SK-N-SH treated with all-trans-retinoic acid at 6 μM for 48 hours (cell line): ENCODE data around the gene SIAH2.

Experiments used
- ATAC-seq: fragments of 200-7000 bp; cut with Tn5 transposase; 3 replicates; pipeline ENCODE4 v1.9.1; 2020; ENCODE audit warnings: mild to moderate bottlenecking, moderate library complexity
- ARNTL ChIP-seq: fragments of 450-650 bp; formaldehyde crosslinking; IDR thresholded peaks from 2 replicates; pipeline ENCODE4 v1.5.0; 2020; ENCODE audit warnings: low read depth, mild to moderate bottlenecking, moderate library complexity, borderline replicate concordance
- BACH2 ChIP-seq: fragments of 250-450 bp; sonication (Bioruptor Pico); IDR thresholded peaks from 2 replicates; pipeline ENCODE4 v1.9.0; 2021; ENCODE audit warnings: mild to moderate bottlenecking, borderline replicate concordance
- CSDC2 ChIP-seq: fragments of 250-450 bp; sonication (Bioruptor Pico); IDR thresholded peaks from 2 replicates; pipeline ENCODE4 v1.5.0; 2020; ENCODE audit warnings: mild to moderate bottlenecking, moderate library complexity
- ESRRG ChIP-seq: fragments of 250-450 bp; sonication (Bioruptor Pico); IDR thresholded peaks from 2 replicates; pipeline ENCODE4 v1.6.1; 2021; ENCODE audit warnings: mild to moderate bottlenecking
- GLIS3 ChIP-seq: fragments of 250-450 bp; sonication (Bioruptor Pico); IDR thresholded peaks from 2 replicates; pipeline ENCODE4 v1.5.0; 2020; ENCODE audit warnings: mild to moderate bottlenecking, moderate library complexity
- ISL1 ChIP-seq: fragments of 250-450 bp; sonication (Bioruptor Pico); IDR thresholded peaks from 2 replicates; pipeline ENCODE4 v2.1.2; 2022; ENCODE audit warnings: mild to moderate bottlenecking, moderate library complexity
- OSR1 ChIP-seq: fragments of 250-450 bp; sonication (Bioruptor Pico); IDR thresholded peaks from 2 replicates; pipeline ENCODE4 v1.8.0; 2022; ENCODE audit warnings: moderate library complexity, mild to moderate bottlenecking, inconsistent platforms
- PPARA ChIP-seq: fragments of 250-450 bp; sonication (Bioruptor Pico); IDR thresholded peaks from 2 replicates; pipeline ENCODE4 v1.5.0; 2020; ENCODE audit warnings: mild to moderate bottlenecking, borderline replicate concordance
- RARB ChIP-seq: fragments of 250-450 bp; sonication (Bioruptor Pico); IDR thresholded peaks from 2 replicates; pipeline ENCODE4 v1.8.0; 2021; ENCODE audit warnings: mild to moderate bottlenecking, moderate library complexity
- SNAI2 ChIP-seq: fragments of 250-450 bp; sonication (Bioruptor Pico); IDR thresholded peaks from 2 replicates; pipeline ENCODE4 v1.5.0; 2020; ENCODE audit warnings: mild to moderate bottlenecking, moderate library complexity
- TOX ChIP-seq: fragments of 250-450 bp; sonication (Bioruptor Pico); IDR thresholded peaks from 2 replicates; pipeline ENCODE4 v1.8.0; 2021; ENCODE audit warnings: mild to moderate bottlenecking, moderate library complexity, borderline replicate concordance
- TSHZ2 ChIP-seq: fragments of 250-450 bp; sonication (Bioruptor Pico); IDR thresholded peaks from 2 replicates; pipeline ENCODE4 v1.5.0; 2020; ENCODE audit warnings: mild to moderate bottlenecking, moderate library complexity
- ZC3H10 ChIP-seq: fragments of 250-450 bp; sonication (Bioruptor Pico); IDR thresholded peaks from 2 replicates; pipeline ENCODE4 v1.5.1; 2021; ENCODE audit warnings: mild to moderate bottlenecking, moderate library complexity
- ZFP3 ChIP-seq: fragments of 250-450 bp; sonication (Bioruptor Pico); IDR thresholded peaks from 2 replicates; pipeline ENCODE4 v1.5.0; 2020; ENCODE audit warnings: mild to moderate bottlenecking, moderate library complexity
- ZFP30 ChIP-seq: fragments of 450-650 bp; formaldehyde crosslinking; IDR thresholded peaks from 2 replicates; pipeline ENCODE4 v1.5.0; 2022; ENCODE audit warnings: mild to moderate bottlenecking, moderate library complexity
- ZNF565 ChIP-seq: fragments of 450-650 bp; formaldehyde crosslinking; conservative IDR thresholded peaks from 2 replicates; pipeline ENCODE4 v1.5.0; 2020; ENCODE audit warnings: low read depth, mild to moderate bottlenecking, moderate library complexity
- ZNF70 ChIP-seq: fragments of 450-650 bp; formaldehyde crosslinking; IDR thresholded peaks from 2 replicates; pipeline ENCODE4 v1.5.0; 2020; ENCODE audit warnings: mild to moderate bottlenecking, moderate library complexity
- ZNF8 ChIP-seq: fragments of 450-650 bp; formaldehyde crosslinking; IDR thresholded peaks from 2 replicates; pipeline ENCODE4 v1.5.0; 2020; ENCODE audit warnings: mild to moderate bottlenecking, moderate library complexity
- TF ChIP-seq, protein P1 (sequence below): fragments of 250-450 bp; sonication (Bioruptor Pico); IDR thresholded peaks from 2 replicates; pipeline ENCODE4 v1.5.1; 2020; ENCODE audit warnings: low read depth, mild to moderate bottlenecking, moderate library complexity
- TF ChIP-seq, protein P2 (sequence below): fragments of 250-450 bp; sonication (Bioruptor Pico); IDR thresholded peaks from 2 replicates; pipeline ENCODE4 v1.8.0; 2020; ENCODE audit warnings: mild to moderate bottlenecking, moderate library complexity, borderline replicate concordance
- TF ChIP-seq, protein P3 (sequence below): fragments of 250-450 bp; sonication (Bioruptor Pico); IDR thresholded peaks from 2 replicates; pipeline ENCODE4 v1.8.0; 2021; ENCODE audit warnings: low read depth, mild to moderate bottlenecking, moderate library complexity, borderline replicate concordance
- TF ChIP-seq, protein P4 (sequence below): fragments of 250-450 bp; sonication (Bioruptor Pico); IDR thresholded peaks from 2 replicates; pipeline ENCODE4 v1.5.1; 2021; ENCODE audit warnings: mild to moderate bottlenecking, moderate library complexity

Gene SIAH2

GRCh38 chr3:150754896-150755295 lies 8.1 kb downstream of the SIAH2 start:
- ATAC-seq = no peak
- TF ChIP-seq TSHZ2 = no peak
- no peak for TF ChIP-seq ESRRG (CRISPR knock-in tag)
- TF ChIP-seq TOX = no peak
- TF ChIP-seq ARNTL = no peak
- no peak for TF ChIP-seq ISL1 (CRISPR knock-in tag)

- no peak for ATAC-seq
- TF ChIP-seq ARNTL (no peak), RARB (CRISPR knock-in tag) (no peak), ZNF8 (no peak), OSR1 (CRISPR knock-in tag) (no peak), ZNF565 (CRISPR knock-in tag) (no peak), CSDC2 (no peak), BACH2 (no peak), TOX (no peak), ISL1 (CRISPR knock-in tag) (no peak), TSHZ2 (no peak), PPARA (CRISPR knock-in tag) (no peak), ZC3H10 (CRISPR knock-in tag) (no peak), ZNF70 (no peak), ZFP30 (CRISPR knock-in tag) (no peak), SNAI2 (CRISPR knock-in tag) (no peak), GLIS3 (CRISPR knock-in tag) (no peak), ESRRG (CRISPR knock-in tag) (no peak)
- TF ChIP-seq, protein P1, sequence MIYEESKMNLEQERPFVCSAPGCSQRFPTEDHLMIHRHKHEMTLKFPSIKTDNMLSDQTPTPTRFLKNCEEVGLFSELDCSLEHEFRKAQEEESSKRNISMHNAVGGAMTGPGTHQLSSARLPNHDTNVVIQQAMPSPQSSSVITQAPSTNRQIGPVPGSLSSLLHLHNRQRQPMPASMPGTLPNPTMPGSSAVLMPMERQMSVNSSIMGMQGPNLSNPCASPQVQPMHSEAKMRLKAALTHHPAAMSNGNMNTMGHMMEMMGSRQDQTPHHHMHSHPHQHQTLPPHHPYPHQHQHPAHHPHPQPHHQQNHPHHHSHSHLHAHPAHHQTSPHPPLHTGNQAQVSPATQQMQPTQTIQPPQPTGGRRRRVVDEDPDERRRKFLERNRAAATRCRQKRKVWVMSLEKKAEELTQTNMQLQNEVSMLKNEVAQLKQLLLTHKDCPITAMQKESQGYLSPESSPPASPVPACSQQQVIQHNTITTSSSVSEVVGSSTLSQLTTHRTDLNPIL (CRISPR knock-in tag) = no peak
- TF ChIP-seq, protein P2, sequence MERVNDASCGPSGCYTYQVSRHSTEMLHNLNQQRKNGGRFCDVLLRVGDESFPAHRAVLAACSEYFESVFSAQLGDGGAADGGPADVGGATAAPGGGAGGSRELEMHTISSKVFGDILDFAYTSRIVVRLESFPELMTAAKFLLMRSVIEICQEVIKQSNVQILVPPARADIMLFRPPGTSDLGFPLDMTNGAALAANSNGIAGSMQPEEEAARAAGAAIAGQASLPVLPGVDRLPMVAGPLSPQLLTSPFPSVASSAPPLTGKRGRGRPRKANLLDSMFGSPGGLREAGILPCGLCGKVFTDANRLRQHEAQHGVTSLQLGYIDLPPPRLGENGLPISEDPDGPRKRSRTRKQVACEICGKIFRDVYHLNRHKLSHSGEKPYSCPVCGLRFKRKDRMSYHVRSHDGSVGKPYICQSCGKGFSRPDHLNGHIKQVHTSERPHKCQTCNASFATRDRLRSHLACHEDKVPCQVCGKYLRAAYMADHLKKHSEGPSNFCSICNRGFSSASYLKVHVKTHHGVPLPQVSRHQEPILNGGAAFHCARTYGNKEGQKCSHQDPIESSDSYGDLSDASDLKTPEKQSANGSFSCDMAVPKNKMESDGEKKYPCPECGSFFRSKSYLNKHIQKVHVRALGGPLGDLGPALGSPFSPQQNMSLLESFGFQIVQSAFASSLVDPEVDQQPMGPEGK = no peak
- TF ChIP-seq, protein P3, sequence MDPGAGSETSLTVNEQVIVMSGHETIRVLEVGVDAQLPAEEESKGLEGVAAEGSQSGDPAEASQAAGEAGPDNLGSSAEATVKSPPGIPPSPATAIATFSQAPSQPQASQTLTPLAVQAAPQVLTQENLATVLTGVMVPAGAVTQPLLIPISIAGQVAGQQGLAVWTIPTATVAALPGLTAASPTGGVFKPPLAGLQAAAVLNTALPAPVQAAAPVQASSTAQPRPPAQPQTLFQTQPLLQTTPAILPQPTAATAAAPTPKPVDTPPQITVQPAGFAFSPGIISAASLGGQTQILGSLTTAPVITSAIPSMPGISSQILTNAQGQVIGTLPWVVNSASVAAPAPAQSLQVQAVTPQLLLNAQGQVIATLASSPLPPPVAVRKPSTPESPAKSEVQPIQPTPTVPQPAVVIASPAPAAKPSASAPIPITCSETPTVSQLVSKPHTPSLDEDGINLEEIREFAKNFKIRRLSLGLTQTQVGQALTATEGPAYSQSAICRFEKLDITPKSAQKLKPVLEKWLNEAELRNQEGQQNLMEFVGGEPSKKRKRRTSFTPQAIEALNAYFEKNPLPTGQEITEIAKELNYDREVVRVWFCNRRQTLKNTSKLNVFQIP (CRISPR knock-in tag) = no peak
These were observed 11.1 kb downstream of the SIAH2 start for GRCh38 chr3:150751781-150752263.

DNA sequence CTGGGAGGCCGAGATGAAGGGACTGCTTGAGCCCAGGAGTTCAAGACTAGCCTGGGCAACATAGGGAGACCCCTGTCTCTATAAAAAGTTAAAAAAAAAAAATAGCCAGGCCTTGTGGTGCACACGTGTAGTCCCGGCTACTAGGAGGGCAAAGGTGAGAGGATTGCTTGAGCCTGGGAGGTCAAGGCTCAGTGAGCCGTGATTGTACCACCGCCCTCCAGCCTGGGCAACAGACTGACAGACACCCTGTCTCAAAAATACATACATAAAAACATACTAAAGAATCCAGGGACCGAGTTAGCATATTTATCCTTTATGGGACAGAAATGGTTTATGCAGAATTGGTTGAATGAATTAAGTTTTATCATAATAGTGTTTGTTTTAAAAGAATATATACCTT lies 13.7 kb downstream of the SIAH2 start:
- no peak for ATAC-seq
- TF ChIP-seq ZNF565 (CRISPR knock-in tag) = no peak
- TF ChIP-seq, protein P2 = no peak
- TF ChIP-seq BACH2 = no peak
- no peak for TF ChIP-seq SNAI2 (CRISPR knock-in tag)
- TF ChIP-seq, protein P3 (CRISPR knock-in tag) = no peak
- no peak for TF ChIP-seq ZNF70
- no peak for TF ChIP-seq ARNTL
- TF ChIP-seq, protein P4, sequence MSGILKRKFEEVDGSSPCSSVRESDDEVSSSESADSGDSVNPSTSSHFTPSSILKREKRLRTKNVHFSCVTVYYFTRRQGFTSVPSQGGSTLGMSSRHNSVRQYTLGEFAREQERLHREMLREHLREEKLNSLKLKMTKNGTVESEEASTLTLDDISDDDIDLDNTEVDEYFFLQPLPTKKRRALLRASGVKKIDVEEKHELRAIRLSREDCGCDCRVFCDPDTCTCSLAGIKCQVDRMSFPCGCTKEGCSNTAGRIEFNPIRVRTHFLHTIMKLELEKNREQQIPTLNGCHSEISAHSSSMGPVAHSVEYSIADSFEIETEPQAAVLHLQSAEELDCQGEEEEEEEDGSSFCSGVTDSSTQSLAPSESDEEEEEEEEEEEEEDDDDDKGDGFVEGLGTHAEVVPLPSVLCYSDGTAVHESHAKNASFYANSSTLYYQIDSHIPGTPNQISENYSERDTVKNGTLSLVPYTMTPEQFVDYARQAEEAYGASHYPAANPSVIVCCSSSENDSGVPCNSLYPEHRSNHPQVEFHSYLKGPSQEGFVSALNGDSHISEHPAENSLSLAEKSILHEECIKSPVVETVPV (CRISPR knock-in tag) = no peak
- TF ChIP-seq PPARA (CRISPR knock-in tag) = no peak
- TF ChIP-seq OSR1 (CRISPR knock-in tag) = no peak
- TF ChIP-seq ZFP3 (CRISPR knock-in tag) = no peak
- no peak for TF ChIP-seq ZNF8
- no peak for TF ChIP-seq GLIS3 (CRISPR knock-in tag)
- no peak for TF ChIP-seq CSDC2
